Kidney (tissue), 14 donors: ENCODE results near the gene ZNF200. TPM values are rescaled to one million over a fixed set of nuclear protein-coding genes. Genes with fewer than 3 reads are reported as not detected.

ENCODE experiments used
- DNase-seq, 5 donors: peaks; one replicate each; pipeline ENCODE4 v3.0.0-alpha.2; 2013 to 2020
- FAIRE-seq: peaks from 2 replicates; lab custom pipeline; 2012; peaks lifted over from hg19 to GRCh38; lab: Jason Lieb, UNC
- H3K27ac ChIP-seq, 2 donors: one replicate each; pipeline ENCODE4 v1.7.0; 2013; ENCODE audit warnings: low read depth in 2 of 2, low read length in 2 of 2, inconsistent platforms in 1 of 2
- H3K27me3 ChIP-seq: one replicate; pipeline ENCODE4 v1.7.1; 2013; ENCODE audit warnings: low read length, inconsistent platforms; ENCODE audit not compliant: control insufficient read depth, insufficient read depth
- H3K36me3 ChIP-seq, 3 donors: one replicate each; pipeline versions ENCODE4 v1.7.0 to v1.7.1; 2013; ENCODE audit warnings: low read length in 3 of 3, control low read depth in 1 of 3, inconsistent platforms in 1 of 3; ENCODE audit not compliant: insufficient read depth in 3 of 3, control insufficient read depth in 2 of 3
- H3K4me1 ChIP-seq, 3 donors: one replicate each; pipeline versions ENCODE4 v1.7.0 to v1.7.1; 2013; ENCODE audit warnings: low read length in 3 of 3, inconsistent platforms in 1 of 3, low read depth in 1 of 3; ENCODE audit not compliant: control insufficient read depth in 2 of 3, insufficient read depth in 2 of 3
- H3K4me3 ChIP-seq, 3 donors: one replicate each; pipeline versions ENCODE4 v1.7.0 to v1.8.1; 2013; ENCODE audit warnings: low read length in 3 of 3, control low read depth in 1 of 3, inconsistent platforms in 1 of 3
- H3K9ac ChIP-seq, 3 donors: one replicate each; pipeline versions ENCODE4 v1.7.0 to v1.7.1; 2013; ENCODE audit warnings: low read length in 3 of 3, control low read depth in 1 of 3, inconsistent platforms in 1 of 3
- H3K9me3 ChIP-seq, 3 donors: one replicate each; pipeline versions ENCODE4 v1.7.0 to v1.7.1; 2013; ENCODE audit warnings: low read length in 3 of 3, control low read depth in 1 of 3, inconsistent platforms in 1 of 3; ENCODE audit not compliant: control insufficient read depth in 2 of 3, insufficient read depth in 1 of 3
- intact Hi-C: fragments of 100-400 bp; cut with DNase I; formaldehyde crosslinking; loops from one replicate; pipeline ENCODE4 v1.11.1; 2022
- polyA plus RNA-seq: library from polyadenylated mRNA; stranded (reverse); fragments of 350-450 nt; fragmentation: Illumina TruSeq; extraction: RNeasy Lipid Tissue Mini Kit (QIAGEN cat#74804); gene quantifications from one replicate; pipeline ENCODE4 v1.2.3, GENCODE V29; 2014; ENCODE audit warnings: low read depth, low replicate concordance; ENCODE audit not compliant: insufficient read depth
- total RNA-seq: library from RNA; stranded (reverse); fragmentation: NEBNext Ultra II Directional; extraction: Animal tissue kit (Norgen Biotek cat#: 25700); gene quantifications from one replicate; pipeline ENCODE4 v1.2.1, GENCODE V29; 2021
- TF ChIP-seq, protein P1 (sequence below): IDR thresholded peaks from 3 replicates; pipeline ENCODE4 v1.5.1; 2012; ENCODE audit warnings: mild to moderate bottlenecking, moderate library complexity, borderline replicate concordance; ENCODE audit not compliant: insufficient read depth; ENCODE audit errors: extremely low read depth
- donor health status: control.
- donor health status: control.
- donor health status: control.
- donor health status: control.
- donor health status: control.
- donor health status: DM: yes; HTN: yes; CAD: no.
- donor health status: Normal renal cell carcinoma (clear cell type).

ZNF200 gene
- total and polyA plus RNA-seq, 2 donors from 2014 or later = 3.3 to 9.6 TPM

DNA sequence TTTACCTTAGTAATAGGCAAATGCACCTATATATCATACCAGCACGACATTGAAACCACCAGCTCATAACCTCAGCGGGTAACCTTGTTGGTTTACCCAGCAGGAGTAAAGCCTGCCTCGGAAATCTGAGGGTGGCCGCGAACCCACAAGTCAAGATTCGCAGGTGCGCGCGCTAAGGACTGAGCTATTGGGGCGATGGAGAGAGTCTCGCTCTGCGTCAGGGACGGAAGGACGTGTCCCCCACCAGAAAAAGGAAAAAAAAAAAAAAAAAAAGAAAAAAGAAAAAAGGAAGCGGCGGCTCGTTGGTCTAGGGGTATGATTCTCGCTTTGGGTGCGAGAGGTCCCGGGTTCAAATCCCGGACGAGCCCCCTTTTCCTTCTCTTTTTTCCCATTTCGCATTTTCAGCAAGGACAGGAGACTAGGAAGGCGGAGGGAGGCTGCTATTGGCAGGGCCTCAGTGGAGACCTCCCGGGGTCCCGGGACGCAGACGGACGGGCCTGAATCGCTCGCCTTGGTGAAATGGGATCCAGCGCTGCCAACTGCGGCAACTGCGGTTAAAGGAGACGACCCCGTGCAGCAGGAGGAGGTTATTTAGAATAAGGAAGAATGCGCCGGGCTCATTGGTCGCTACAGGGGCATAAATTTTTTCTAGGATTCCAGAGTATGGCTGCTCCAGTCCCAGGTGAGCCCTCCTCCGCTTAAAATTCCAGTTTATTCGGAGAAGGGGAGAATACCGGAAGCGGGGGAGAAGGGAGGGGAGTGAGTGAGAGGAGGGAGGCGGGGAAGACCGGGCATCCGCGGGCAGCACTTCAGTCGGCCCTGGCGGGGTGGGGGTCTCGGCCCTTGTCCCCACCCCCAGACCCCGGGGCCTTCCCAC, 46.9 kb downstream of the ZNF200 start, which contains the start of gene OR1F1:
TSS of gene OR1F1 (plus strand) at position 407 of the 877 bp plus-strand sequence.
- DNase-seq (peak in 3 of 5 donors; percentile 51 to 70 (median 66)), FAIRE-seq (no peak)

DNA sequence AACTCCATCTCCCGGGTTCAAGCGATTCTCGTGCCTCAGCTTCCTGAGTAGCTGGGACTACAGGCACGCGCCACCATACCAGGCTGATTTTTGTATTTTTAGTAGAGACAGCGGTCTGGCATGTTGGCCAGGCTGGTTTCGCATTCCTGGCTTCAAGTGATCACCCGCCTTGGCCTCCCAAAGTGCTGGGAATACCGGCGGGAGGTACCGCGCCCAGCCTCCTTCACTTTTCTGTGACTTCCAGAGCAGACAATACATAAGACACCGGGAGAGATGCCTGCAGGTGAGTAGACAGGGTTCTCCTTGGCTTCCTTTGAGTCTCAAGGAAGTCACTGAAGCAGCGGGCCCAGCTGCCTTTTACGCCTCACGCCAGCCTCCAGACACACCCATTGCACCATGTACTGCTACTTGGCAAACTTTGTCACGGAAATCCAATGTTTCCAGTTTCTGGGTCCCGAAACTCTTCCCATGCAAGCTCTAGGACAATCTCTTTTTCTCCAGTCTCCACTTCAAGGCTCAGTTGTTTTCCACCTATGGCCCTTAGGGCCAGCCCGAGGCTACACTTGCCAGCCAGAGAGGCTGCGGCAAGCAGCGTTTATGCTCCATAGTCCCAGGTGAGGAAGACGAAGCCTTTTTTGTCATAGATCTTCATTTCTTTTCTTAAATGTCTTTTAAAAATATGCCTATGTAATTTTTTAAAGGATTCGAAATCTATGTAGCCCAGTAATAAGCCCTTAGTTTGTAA, 47.8 kb downstream of the ZNF200 start:
- no peak for FAIRE-seq
- peaks cover 0 to 12% (median 0%) of the 10 kb centered on the region in 3 donors for H3K4me1 ChIP-seq
- H3K4me3 ChIP-seq = no peak overlapping the region
- no peak overlapping the region for H3K9ac ChIP-seq
- H3K27ac ChIP-seq = no peak overlapping the region
- H3K27me3 ChIP-seq = peaks cover 67% of the 10 kb centered on the region
- no peaks in the 10 kb centered on the region for H3K36me3 ChIP-seq
- intact Hi-C loops = no loop called here
- TF ChIP-seq, protein P1, sequence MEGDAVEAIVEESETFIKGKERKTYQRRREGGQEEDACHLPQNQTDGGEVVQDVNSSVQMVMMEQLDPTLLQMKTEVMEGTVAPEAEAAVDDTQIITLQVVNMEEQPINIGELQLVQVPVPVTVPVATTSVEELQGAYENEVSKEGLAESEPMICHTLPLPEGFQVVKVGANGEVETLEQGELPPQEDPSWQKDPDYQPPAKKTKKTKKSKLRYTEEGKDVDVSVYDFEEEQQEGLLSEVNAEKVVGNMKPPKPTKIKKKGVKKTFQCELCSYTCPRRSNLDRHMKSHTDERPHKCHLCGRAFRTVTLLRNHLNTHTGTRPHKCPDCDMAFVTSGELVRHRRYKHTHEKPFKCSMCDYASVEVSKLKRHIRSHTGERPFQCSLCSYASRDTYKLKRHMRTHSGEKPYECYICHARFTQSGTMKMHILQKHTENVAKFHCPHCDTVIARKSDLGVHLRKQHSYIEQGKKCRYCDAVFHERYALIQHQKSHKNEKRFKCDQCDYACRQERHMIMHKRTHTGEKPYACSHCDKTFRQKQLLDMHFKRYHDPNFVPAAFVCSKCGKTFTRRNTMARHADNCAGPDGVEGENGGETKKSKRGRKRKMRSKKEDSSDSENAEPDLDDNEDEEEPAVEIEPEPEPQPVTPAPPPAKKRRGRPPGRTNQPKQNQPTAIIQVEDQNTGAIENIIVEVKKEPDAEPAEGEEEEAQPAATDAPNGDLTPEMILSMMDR = no peak
- H3K9me3 ChIP-seq = peaks cover 0 to 2% (median 0%) of the 10 kb centered on the region in 3 donors
- no peak for DNase-seq

More for the DNA sequence above, 46.9 kb downstream of the ZNF200 start, which contains the start of gene OR1F1:
- Histone ChIP-seq H3K36me3 (no peaks in the 10 kb centered on the region), H3K9me3 (peaks cover 0 to 2% (median 0%) of the 10 kb centered on the region in 3 donors), H3K4me3 (no peak within 1 kb of the TSS), H3K4me1 (peaks cover 0 to 9% (median 0%) of the 10 kb centered on the region in 3 donors), H3K27ac (no peak within 1 kb of the TSS), H3K9ac (no peak within 1 kb of the TSS), H3K27me3 (peaks cover 67% of the 10 kb centered on the region)
- TF ChIP-seq, protein P1 = no peak
- intact Hi-C loops = no loop called here

DNA sequence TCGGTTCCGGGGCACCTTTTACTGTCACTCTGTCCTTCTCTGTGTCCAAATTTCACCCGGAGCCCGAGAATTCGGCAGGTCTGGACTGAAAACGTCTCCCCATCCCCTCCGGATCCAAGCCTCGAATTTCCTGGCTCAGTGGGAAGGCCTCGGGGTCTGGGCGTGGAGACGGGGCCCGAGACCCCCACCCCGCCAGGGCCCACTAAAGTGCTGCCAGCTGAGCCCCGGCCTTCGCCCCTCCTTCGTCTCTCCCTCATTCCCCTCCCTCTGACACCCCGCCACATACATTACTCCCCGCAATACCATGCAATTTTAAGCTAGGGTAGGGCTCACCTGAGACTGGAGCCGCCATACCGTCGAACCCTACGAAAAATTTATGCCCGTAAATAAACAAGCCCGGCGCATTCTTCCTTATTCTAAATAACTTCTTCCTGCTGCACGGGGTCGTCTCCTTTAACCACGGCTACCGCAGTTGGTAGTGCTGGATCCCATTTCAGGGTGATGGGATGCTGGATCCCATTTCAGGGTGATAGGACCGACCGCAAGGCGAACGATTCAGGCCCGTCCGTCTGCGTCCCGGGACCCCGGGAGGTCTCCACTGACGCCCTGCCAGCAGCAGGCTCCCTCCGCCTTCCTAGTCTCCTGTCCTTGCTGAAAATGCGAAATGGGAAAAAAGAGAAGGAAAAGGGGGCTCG, 51.4 kb downstream of the ZNF200 start:
- FAIRE-seq (no peak), DNase-seq (peak in 1 of 5 donors; percentile 14)
- TF ChIP-seq, protein P1 = no peak
- H3K4me1 ChIP-seq = peaks cover 0 to 7% (median 0%) of the 10 kb centered on the region in 3 donors
- H3K27ac ChIP-seq = no peak overlapping the region
- H3K27me3 ChIP-seq = peaks cover 67% of the 10 kb centered on the region
- intact Hi-C loops = no loop called here
- H3K9me3 ChIP-seq = no peaks in the 10 kb centered on the region
- no peaks in the 10 kb centered on the region for H3K36me3 ChIP-seq
- no peak overlapping the region for H3K9ac ChIP-seq
- no peak overlapping the region for H3K4me3 ChIP-seq
